ENCODE measurements around the gene OIT3. TPM values are rescaled to one million over a fixed set of nuclear protein-coding genes. Genes with fewer than 3 reads are reported as not detected.
"Not testable (repeated sequence)": the region's sequence is repeated elsewhere in the genome, so short reads cannot be mapped to it uniquely, and the experiment has no call there.

Gene OIT3
- total and polyA plus RNA-seq, 7 donors: 0.03 to 0.04 (median 0.04) TPM; not detected in 4

GRCh38 chr10:72890086-72890485 is 3.5 kb upstream of the OIT3 start:
- no peak overlapping the region for H3K27ac ChIP-seq
- DNase-seq: no peak
- intact Hi-C loops (cut with DNase I): no loop called here
- peak in 2 of 4 donors; percentile 24 to 25 for ATAC-seq
- H3K9me3 ChIP-seq: no peaks in the 10 kb centered on the region
- no peaks in the 10 kb centered on the region for H3K27me3 ChIP-seq (ENCODE audit: insufficient read depth in 3 of 3, low read length in 2 of 3)
- no peak overlapping the region for H3K4me3 ChIP-seq
- peaks cover 4 to 35% of the 10 kb centered on the region in 2 donors for H3K36me3 ChIP-seq (ENCODE audit: insufficient read depth in 1 of 2, low read depth in 1 of 2)
- TF ChIP-seq, protein P1, sequence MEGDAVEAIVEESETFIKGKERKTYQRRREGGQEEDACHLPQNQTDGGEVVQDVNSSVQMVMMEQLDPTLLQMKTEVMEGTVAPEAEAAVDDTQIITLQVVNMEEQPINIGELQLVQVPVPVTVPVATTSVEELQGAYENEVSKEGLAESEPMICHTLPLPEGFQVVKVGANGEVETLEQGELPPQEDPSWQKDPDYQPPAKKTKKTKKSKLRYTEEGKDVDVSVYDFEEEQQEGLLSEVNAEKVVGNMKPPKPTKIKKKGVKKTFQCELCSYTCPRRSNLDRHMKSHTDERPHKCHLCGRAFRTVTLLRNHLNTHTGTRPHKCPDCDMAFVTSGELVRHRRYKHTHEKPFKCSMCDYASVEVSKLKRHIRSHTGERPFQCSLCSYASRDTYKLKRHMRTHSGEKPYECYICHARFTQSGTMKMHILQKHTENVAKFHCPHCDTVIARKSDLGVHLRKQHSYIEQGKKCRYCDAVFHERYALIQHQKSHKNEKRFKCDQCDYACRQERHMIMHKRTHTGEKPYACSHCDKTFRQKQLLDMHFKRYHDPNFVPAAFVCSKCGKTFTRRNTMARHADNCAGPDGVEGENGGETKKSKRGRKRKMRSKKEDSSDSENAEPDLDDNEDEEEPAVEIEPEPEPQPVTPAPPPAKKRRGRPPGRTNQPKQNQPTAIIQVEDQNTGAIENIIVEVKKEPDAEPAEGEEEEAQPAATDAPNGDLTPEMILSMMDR (IDR thresholded peaks at IDR 0.05): no peak
- H3K4me1 ChIP-seq: no peaks in the 10 kb centered on the region
- WGBS, 3 donors: 70 to 80% (median 78%) methylated on average over 2 of the region's 2 CpGs

GRCh38 chr10:72895236-72895850 is 1.8 kb downstream of the OIT3 start:
- Histone ChIP-seq H3K27me3 (ENCODE audit: insufficient read depth in 3 of 3, low read length in 2 of 3) (no peaks in the 10 kb centered on the region), H3K4me1 (no peaks in the 10 kb centered on the region), H3K4me3 (no peak overlapping the region), H3K36me3 (ENCODE audit: insufficient read depth in 1 of 2, low read depth in 1 of 2) (no peaks in the 10 kb centered on the region), H3K9me3 (no peaks in the 10 kb centered on the region), H3K27ac (no peak overlapping the region)
- TF ChIP-seq, protein P1 (IDR thresholded peaks at IDR 0.05): no peak
- ATAC-seq (no peak), DNase-seq (no peak)
- intact Hi-C loops (cut with DNase I): no loop called here
- 62 to 79% (median 74%) methylated on average over 11 of the region's 11 CpGs for WGBS, 3 donors

- Histone ChIP-seq H3K36me3 (ENCODE audit: insufficient read depth in 1 of 2, low read depth in 1 of 2) (no peaks in the 10 kb centered on the region), H3K4me1 (no peaks in the 10 kb centered on the region), H3K4me3 (no peak overlapping the region), H3K27ac (no peak overlapping the region), H3K27me3 (ENCODE audit: insufficient read depth in 3 of 3, low read length in 2 of 3) (no peaks in the 10 kb centered on the region), H3K9me3 (no peaks in the 10 kb centered on the region)
- ATAC-seq (no peak), DNase-seq (no peak)
- TF ChIP-seq, protein P1 (IDR thresholded peaks at IDR 0.05): no peak
- intact Hi-C loops (cut with DNase I): no loop called here
- 93 to 96% (median 94%) methylated on average over 10 of the region's 10 CpGs for WGBS, 3 donors
These were observed 5.1 kb downstream of the OIT3 start for GRCh38 chr10:72898616-72899015.

GRCh38 chr10:72899545-72899944 is 6.0 kb downstream of the OIT3 start:
- no peak for DNase-seq
- WGBS, 3 donors: 98 to 100% (median 100%) methylated on average over 1 of the region's 1 CpG

GRCh38 chr10:72903941-72904446 is 10.5 kb downstream of the OIT3 start:
- H3K36me3 ChIP-seq (ENCODE audit: insufficient read depth in 1 of 2, low read depth in 1 of 2); H3K9me3 ChIP-seq; intact Hi-C loops (cut with DNase I); H3K27ac ChIP-seq; H3K4me1 ChIP-seq; ATAC-seq; DNase-seq; H3K27me3 ChIP-seq (ENCODE audit: insufficient read depth in 3 of 3, low read length in 2 of 3); H3K4me3 ChIP-seq: not testable (repeated sequence)
- 91 to 98% (median 97%) methylated on average over 15 of the region's 15 CpGs for WGBS, 3 donors

More at GRCh38 chr10:72899545-72899944, 6.0 kb downstream of the OIT3 start:
- Histone ChIP-seq H3K27me3 (ENCODE audit: insufficient read depth in 3 of 3, low read length in 2 of 3) (no peaks in the 10 kb centered on the region), H3K4me1 (no peaks in the 10 kb centered on the region), H3K27ac (no peak overlapping the region), H3K36me3 (ENCODE audit: insufficient read depth in 1 of 2, low read depth in 1 of 2) (no peaks in the 10 kb centered on the region), H3K9me3 (no peaks in the 10 kb centered on the region), H3K4me3 (no peak overlapping the region)
- TF ChIP-seq, protein P1 (IDR thresholded peaks at IDR 0.05): no peak
- intact Hi-C loops (cut with DNase I): no loop called here
- no peak for ATAC-seq
